H1 (cell line): Measurements from ENCODE around the gene AOAH. TPM values are rescaled to one million over a fixed set of nuclear protein-coding genes. Genes with fewer than 3 reads are reported as not detected.

Source experiments
- CHD2 ChIP-seq: IDR thresholded peaks from 2 replicates; pipeline ENCODE4 v1.6.1; 2012; ENCODE audit warnings: low read length, improper control_type of control experiment
- KDM5A ChIP-seq: fragments of 200-600 bp; IDR thresholded peaks from 2 replicates; pipeline ENCODE4 v1.7.1; 2012; ENCODE audit warnings: mild to moderate bottlenecking, low read length, inconsistent platforms, mixed read lengths
- POLR2AphosphoS5 ChIP-seq: IDR thresholded peaks from 2 replicates; pipeline ENCODE4 v1.6.1; 2011; ENCODE audit warnings: low read depth, low read length
- RAD21 ChIP-seq, 2 experiments: IDR thresholded peaks in 1 of 2; conservative IDR thresholded peaks in 1 of 2; 2 replicates each; pipeline ENCODE4 v1.6.1; 2011; ENCODE audit warnings: low read depth in 2 of 2, low read length in 2 of 2, improper control_type of control experiment in 1 of 2, inconsistent platforms in 1 of 2, mild to moderate bottlenecking in 1 of 2, moderate library complexity in 1 of 2
- RXRA ChIP-seq: IDR thresholded peaks from 2 replicates; pipeline ENCODE4 v1.6.1; 2011; ENCODE audit warnings: low read depth, mild to moderate bottlenecking, low read length, moderate library complexity; ENCODE audit not compliant: insufficient read depth
- TBP ChIP-seq: IDR thresholded peaks from 2 replicates; pipeline ENCODE4 v1.6.1; 2011; ENCODE audit warnings: low read depth, low read length, improper control_type of control experiment
- polyA plus RNA-seq, 7 experiments: library from polyadenylated mRNA; depleted of rRNA in 3 of 7; stranded (reverse) in 5 of 7; unstranded in 2 of 7; fragments of >200 nt in 5 of 7; fragments of 200-250 nt in 2 of 7; gene quantifications; 1 replicate in 5 of 7; 2 replicates in 1 of 7; 4 replicates in 1 of 7; pipeline versions ENCODE4 v1.2.1 to v1.2.3, GENCODE V29; 2011 to 2013; ENCODE audit warnings: missing spikeins in 2 of 7, mixed read lengths in 2 of 7
- total RNA-seq: library from RNA; stranded (reverse); fragmentation: NEBNext Ultra II Directional; extraction: Animal tissue kit (Norgen Biotek cat#: 25700); gene quantifications from 2 replicates; pipeline ENCODE4 v1.2.1, GENCODE V29; 2021

The AOAH gene
- total and polyA plus RNA-seq, 2 of the 8 experiments (the other 6 are each of a cell fraction or from before 2014, with no cell fraction given), result 0.08 TPM; not detected in 1

DNA sequence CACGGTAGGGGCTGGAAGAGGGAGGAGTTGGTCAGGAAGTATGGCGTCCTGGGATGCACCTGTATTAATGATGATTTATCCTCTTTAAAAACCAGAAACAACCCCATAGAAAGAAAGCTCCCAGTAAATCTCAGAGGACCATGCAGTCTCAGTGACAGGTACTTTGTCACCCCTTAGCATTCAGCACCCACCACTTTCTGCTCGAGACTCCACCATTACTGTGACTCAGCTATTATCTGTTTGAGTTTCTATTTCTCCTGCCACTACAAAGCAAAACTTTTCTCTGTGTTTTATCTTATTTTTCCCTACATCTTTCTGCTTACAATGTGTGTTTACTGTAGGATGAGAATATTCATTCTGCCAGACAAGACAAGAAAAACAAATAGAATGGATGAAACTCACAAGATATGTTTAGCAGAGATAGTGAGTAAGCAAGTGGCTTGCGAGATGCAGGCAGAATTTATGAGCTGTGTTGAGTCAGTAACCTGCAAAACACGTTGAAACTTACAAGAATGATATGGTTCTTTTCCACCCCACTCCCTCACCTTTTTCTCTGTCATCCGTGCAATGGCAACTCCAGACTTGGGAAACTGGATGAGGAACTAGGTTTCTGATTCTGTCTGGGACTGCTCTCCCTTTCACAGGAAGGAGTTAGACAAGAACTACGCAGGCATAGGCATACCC lies 127.1 kb downstream of the AOAH start (continued):
- TF ChIP-seq RXRA (no peak), POLR2AphosphoS5 (no peak), CHD2 (no peak), KDM5A (no peak), TBP (no peak), RAD21 (IDR thresholded peaks at IDR 0.05 in 1 of 2, conservative IDR thresholded peaks at IDR 0.05 in 1 of 2; ENCODE audit: low read depth in 2 of 2, low read length in 2 of 2) (no peak)
